Testis (tissue), 3 donors: ENCODE results near the gene VPREB1. TPM values are rescaled to one million over a fixed set of nuclear protein-coding genes. Genes with fewer than 3 reads are reported as not detected.

ENCODE experiments used
- DNase-seq: peaks from one replicate; pipeline ENCODE4 v3.0.0-alpha.2; 2019
- H3K27ac ChIP-seq, 2 donors: fragments of 200-600 bp; sonication (generic); one replicate each; pipeline ENCODE4 v1.5.1; 2019
- H3K27me3 ChIP-seq: fragments of 200-600 bp; sonication (generic); one replicate; pipeline ENCODE4 v1.5.1; 2019
- H3K36me3 ChIP-seq: fragments of 200-600 bp; sonication (generic); one replicate; pipeline ENCODE4 v1.5.1; 2017; ENCODE audit warnings: low read depth; ENCODE audit errors: missing control alignments
- H3K4me1 ChIP-seq: fragments of 200-600 bp; sonication (generic); one replicate; pipeline ENCODE4 v1.5.1; 2019
- H3K4me3 ChIP-seq, 2 donors: fragments of 200-600 bp; sonication (generic); one replicate each; pipeline ENCODE4 v1.5.1; 2017 to 2019
- H3K9me3 ChIP-seq: fragments of 200-600 bp; sonication (generic); one replicate; pipeline ENCODE4 v1.5.1; 2017
- POLR2A ChIP-seq: fragments of 450-650 bp; IDR thresholded peaks from one replicate; pipeline ENCODE4 v1.6.1; 2017; ENCODE audit warnings: antibody characterized with exemption, mild to moderate bottlenecking, moderate library complexity
- WGBS, 2 donors: methylation state at CpG; one replicate each; pipeline ENCODE4 v1.1.5; 2018; 5-methylcytosine and 5-hydroxymethylcytosine counted together
- intact Hi-C: fragments of 100-400 bp; cut with DNase I; formaldehyde crosslinking; loops from one replicate; pipeline ENCODE4 v1.15.1; 2023; ENCODE audit warnings: low total_unique reads
- polyA plus RNA-seq: library from polyadenylated mRNA; stranded (reverse); fragments of 350-450 nt; fragmentation: Illumina TruSeq; extraction: RNeasy Lipid Tissue Mini Kit (QIAGEN cat#74804); gene quantifications from one replicate; pipeline ENCODE4 v1.2.3, GENCODE V29; 2014; ENCODE audit warnings: low read depth, low replicate concordance; ENCODE audit not compliant: insufficient read depth
- total RNA-seq, 2 donors: library from RNA; depleted of rRNA; stranded (reverse); fragments of >200 nt; gene quantifications; one replicate each; pipeline ENCODE4 v1.2.3, GENCODE V29; 2016
- TF ChIP-seq, protein P1 (sequence below), 3 experiments: fragments of 450-650 bp in 2 of 3; fragments of 200-600 bp in 1 of 3; sonication (generic) in 1 of 3; IDR thresholded peaks; one replicate each; pipeline ENCODE4 v1.5.1; 2016 to 2019; ENCODE audit warnings: antibody characterized with exemption in 3 of 3, mild to moderate bottlenecking in 2 of 3, moderate library complexity in 1 of 3

Gene VPREB1
- total and polyA plus RNA-seq, 3 donors from 2014 or later = not detected

DNA sequence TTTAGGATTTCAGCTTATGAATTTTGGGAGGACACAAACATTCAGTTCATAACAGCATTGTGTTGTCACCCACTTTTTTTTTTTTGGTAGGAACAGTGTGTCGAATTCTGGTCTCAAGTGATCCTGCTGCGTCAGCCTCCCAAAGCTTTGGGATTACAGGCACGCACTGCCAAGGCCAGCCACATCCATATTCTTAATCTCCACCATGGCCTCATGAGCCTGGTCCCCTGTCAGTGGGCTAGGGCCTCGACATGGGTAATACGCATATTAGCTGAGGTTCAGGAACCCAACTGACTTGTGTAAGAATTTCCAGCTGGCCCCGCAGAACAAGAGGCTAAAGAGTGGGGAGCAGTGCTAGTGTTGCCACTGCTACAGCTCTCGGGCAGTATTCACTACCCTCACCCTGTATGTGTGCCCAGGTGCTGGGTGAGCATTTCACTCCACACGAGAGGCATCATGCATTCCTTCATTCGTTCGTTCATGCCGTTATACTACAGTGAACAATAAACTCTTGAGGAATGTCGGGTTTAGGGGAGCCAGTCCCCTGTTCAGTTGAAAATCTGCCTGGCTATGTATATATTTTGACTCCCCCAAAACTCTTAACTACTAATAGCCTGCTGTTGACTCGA, 5.2 kb upstream of the VPREB1 start:
- Histone ChIP-seq H3K4me3 (no peak overlapping the region), H3K36me3 (no peaks in the 10 kb centered on the region), H3K27me3 (no peaks in the 10 kb centered on the region), H3K4me1 (no peaks in the 10 kb centered on the region), H3K27ac (no peak overlapping the region), H3K9me3 (no peaks in the 10 kb centered on the region)
- TF ChIP-seq, protein P1, sequence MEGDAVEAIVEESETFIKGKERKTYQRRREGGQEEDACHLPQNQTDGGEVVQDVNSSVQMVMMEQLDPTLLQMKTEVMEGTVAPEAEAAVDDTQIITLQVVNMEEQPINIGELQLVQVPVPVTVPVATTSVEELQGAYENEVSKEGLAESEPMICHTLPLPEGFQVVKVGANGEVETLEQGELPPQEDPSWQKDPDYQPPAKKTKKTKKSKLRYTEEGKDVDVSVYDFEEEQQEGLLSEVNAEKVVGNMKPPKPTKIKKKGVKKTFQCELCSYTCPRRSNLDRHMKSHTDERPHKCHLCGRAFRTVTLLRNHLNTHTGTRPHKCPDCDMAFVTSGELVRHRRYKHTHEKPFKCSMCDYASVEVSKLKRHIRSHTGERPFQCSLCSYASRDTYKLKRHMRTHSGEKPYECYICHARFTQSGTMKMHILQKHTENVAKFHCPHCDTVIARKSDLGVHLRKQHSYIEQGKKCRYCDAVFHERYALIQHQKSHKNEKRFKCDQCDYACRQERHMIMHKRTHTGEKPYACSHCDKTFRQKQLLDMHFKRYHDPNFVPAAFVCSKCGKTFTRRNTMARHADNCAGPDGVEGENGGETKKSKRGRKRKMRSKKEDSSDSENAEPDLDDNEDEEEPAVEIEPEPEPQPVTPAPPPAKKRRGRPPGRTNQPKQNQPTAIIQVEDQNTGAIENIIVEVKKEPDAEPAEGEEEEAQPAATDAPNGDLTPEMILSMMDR (IDR thresholded peaks at IDR 0.05) = no peak
- TF ChIP-seq POLR2A = no peak
- DNase-seq = no peak
- intact Hi-C loops = no loop called here
- 80 to 83% methylated on average over 12 to 13 of the region's 13 CpGs for WGBS, 2 donors

DNA sequence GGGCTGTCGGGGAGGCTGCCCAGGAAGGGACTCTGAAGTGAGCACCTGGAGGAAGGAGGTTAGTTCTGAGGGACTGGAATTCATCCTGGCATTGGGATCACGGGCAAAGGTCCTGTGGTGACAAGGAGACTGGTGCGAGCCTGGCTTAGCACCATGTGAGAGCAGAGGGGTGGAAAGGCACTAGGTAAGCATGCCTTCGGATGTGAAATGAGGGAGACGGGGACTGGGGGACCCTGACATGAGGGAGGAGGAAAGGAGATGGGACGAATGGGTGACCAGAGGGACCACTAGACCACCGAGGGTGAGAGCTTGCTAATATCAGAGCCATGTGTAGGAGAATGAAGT, 3.1 kb upstream of the VPREB1 start:
- WGBS, 2 donors = 90 to 91% methylated on average over 6 of the region's 7 CpGs
- DNase-seq = no peak
- H3K27me3 ChIP-seq = no peaks in the 10 kb centered on the region
- no peaks in the 10 kb centered on the region for H3K36me3 ChIP-seq
- H3K4me3 ChIP-seq = no peak overlapping the region
- no peak overlapping the region for H3K27ac ChIP-seq
- H3K9me3 ChIP-seq = no peaks in the 10 kb centered on the region
- no peak for TF ChIP-seq POLR2A
- TF ChIP-seq, protein P1 (IDR thresholded peaks at IDR 0.05) = no peak
- intact Hi-C loops = no loop called here
- H3K4me1 ChIP-seq = no peaks in the 10 kb centered on the region

DNA sequence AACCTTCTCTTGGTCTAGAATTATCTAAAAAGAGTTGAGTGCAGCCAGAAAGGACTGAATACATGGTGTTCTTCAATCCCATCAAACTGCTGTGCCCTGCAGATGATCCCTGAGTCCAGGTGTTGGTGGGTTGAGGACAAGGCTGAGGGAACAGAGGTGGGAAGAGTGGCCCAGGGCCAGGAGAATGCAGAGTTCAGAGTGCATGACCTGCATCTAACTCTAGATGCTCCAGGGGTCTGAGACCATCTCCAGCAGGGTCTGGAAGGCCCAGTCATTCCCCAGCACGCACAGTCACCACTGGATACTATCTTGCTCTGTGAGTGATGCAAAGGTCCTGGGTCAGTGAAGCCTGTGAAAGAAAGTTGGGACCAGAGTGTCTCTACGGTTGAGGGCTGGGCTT, 2.1 kb upstream of the VPREB1 start:
- Histone ChIP-seq H3K27ac (no peak overlapping the region), H3K27me3 (no peaks in the 10 kb centered on the region), H3K4me1 (no peaks in the 10 kb centered on the region), H3K36me3 (no peaks in the 10 kb centered on the region), H3K9me3 (no peaks in the 10 kb centered on the region), H3K4me3 (no peak overlapping the region)
- WGBS, 2 donors = 84 to 93% methylated on average over 2 of the region's 2 CpGs
- DNase-seq = no peak
- intact Hi-C loops = no loop called here
- TF ChIP-seq POLR2A = no peak
- TF ChIP-seq, protein P1 (IDR thresholded peaks at IDR 0.05) = no peak

DNA sequence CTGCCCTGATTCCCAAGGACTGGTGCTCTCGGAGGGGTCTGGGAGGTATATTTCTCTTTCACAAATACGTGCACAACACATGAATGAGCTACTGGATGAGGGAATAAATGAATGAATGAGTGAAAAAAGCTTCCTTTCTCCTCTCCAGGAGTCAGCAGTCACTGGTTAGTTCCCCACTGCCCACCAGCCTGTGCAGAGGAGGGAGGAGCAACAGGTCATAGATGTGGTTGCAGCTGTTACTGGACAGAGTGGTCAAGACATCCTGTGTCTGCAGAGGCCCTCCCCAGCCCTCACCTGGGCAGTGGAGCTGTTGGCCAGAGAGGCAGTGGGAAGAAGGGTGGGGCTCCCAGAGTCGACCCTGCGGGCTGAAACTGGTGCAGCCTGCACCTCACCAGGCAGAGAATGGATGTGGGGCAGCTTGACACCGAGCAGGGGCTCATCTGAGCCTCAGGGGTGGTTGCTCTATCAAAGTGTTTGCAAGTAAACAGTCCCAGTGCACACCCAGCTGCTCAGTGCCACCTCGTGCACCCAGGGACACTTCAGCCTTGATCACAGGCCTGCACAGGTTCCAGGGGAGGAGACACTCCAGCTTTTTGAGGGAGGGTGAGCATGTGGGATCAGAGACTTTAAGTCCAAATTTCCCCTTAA, 1.4 kb upstream of the VPREB1 start:
- H3K4me1 ChIP-seq = no peaks in the 10 kb centered on the region
- TF ChIP-seq POLR2A = no peak
- TF ChIP-seq, protein P1 (IDR thresholded peaks at IDR 0.05) = no peak
- intact Hi-C loops = no loop called here
- H3K36me3 ChIP-seq = no peaks in the 10 kb centered on the region
- WGBS, 2 donors = 59 to 71% methylated on average over 6 of the region's 6 CpGs
- no peaks in the 10 kb centered on the region for H3K27me3 ChIP-seq
- no peak overlapping the region for H3K27ac ChIP-seq
- no peak for DNase-seq
- H3K4me3 ChIP-seq = no peak overlapping the region
- no peaks in the 10 kb centered on the region for H3K9me3 ChIP-seq
